GM12891 (cell line): Measurements from ENCODE around the gene FIGNL2.

Experiments
- POLR2A ChIP-seq: IDR thresholded peaks from 2 replicates; pipeline ENCODE4 v1.6.1; 2011; ENCODE audit warnings: low read depth, low read length, control low read depth
- POLR2AphosphoS5 ChIP-seq: IDR thresholded peaks from 2 replicates; pipeline ENCODE4 v1.6.1; 2011; ENCODE audit warnings: low read depth, low read length, control low read depth

DNA sequence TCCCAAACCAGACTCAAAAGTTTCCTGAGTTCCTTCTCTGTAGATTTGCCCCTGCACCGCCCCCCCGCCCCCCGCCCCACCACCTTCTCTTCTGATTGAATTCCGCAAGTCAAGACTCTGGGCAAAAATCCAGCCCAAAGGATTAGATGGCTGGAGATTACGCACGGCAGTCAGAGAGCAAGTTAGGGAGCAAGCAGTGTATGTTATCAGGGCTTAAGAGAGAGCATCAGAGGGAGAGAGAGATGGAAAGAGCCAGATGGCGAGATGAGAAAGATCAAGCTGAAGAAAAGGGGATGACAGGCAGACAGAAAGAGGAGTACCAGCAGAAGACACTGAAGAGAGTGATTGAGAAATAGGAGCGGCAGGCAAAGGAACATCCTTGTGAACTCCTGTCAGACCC lies 25.5 kb upstream of the FIGNL2 start:
- TF ChIP-seq POLR2AphosphoS5 (no peak), POLR2A (no peak)
